ENCODE results near the gene PRF1. TPM values are rescaled to one million over a fixed set of nuclear protein-coding genes. Genes with fewer than 3 reads are reported as not detected.

The PRF1 gene
- 1 to 10 TPM; 1.4 to 3.5 (median 2.9) TPM for total RNA-seq

DNA sequence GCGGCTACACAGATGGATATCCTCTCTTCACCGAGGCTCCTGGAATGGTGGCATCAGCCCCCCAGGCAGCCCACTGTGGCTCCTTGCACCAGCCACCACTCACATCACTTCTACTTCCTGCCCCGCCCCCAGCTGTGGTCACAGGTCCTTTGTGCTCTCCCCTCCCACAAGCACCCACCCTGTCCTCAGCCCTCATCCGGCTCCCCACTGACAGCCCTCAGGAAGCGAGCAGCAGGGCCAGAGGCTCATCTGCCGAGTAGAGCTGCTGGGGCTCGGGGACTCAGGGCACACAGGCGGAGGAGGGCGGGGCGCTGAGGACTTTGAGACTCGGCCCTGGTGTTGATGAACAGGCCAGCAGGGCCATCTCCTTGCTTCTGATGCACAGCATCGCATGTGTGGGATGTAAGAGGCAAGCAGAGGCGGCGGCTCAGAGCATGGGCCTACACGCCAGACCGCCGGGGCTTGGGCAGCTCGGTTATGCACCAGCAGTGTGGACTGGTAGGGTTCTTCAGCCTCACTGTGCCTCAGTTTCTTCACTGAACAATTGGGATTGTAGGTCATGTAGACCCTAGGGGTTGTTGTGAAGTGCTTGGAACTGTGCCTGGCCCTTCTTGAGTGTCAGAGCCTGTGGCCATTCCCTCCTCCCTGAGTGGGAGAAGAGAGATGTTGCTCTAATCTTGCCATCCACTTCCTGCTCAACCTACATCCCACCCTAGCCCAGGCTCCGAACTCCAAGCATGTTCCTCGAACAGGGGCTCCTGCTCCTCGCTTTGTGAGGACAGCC, at the start of gene PRF1:
Gene PRF1, minus strand, starts transcription at position 77 of the 784 bp plus-strand sequence. CDS start 1,839 bp downstream, outside the sequence.
- intact Hi-C loops (cut with DNase I), result no loop called here
- H3K36me3 ChIP-seq, result no peaks in the 10 kb centered on the region
- peak in 1 of 2 donors; percentile 38 for DNase-seq
- WGBS, 2 donors, result 93 to 94% methylated on average over 16 to 21 of the region's 21 CpGs
- TF ChIP-seq POLR2A (IDR thresholded peaks at IDR 0.05), result no peak
- TF ChIP-seq, protein P1, sequence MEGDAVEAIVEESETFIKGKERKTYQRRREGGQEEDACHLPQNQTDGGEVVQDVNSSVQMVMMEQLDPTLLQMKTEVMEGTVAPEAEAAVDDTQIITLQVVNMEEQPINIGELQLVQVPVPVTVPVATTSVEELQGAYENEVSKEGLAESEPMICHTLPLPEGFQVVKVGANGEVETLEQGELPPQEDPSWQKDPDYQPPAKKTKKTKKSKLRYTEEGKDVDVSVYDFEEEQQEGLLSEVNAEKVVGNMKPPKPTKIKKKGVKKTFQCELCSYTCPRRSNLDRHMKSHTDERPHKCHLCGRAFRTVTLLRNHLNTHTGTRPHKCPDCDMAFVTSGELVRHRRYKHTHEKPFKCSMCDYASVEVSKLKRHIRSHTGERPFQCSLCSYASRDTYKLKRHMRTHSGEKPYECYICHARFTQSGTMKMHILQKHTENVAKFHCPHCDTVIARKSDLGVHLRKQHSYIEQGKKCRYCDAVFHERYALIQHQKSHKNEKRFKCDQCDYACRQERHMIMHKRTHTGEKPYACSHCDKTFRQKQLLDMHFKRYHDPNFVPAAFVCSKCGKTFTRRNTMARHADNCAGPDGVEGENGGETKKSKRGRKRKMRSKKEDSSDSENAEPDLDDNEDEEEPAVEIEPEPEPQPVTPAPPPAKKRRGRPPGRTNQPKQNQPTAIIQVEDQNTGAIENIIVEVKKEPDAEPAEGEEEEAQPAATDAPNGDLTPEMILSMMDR (IDR thresholded peaks at IDR 0.05), result no peak
- no peak within 1 kb of the TSS for H3K4me3 ChIP-seq (replicated peaks in 1 of 3)
- no peaks in the 10 kb centered on the region for H3K4me1 ChIP-seq
- H3K9me3 ChIP-seq, result no peaks in the 10 kb centered on the region
- H3K27ac ChIP-seq, result no peak within 1 kb of the TSS
- no peaks in the 10 kb centered on the region for H3K27me3 ChIP-seq

DNA sequence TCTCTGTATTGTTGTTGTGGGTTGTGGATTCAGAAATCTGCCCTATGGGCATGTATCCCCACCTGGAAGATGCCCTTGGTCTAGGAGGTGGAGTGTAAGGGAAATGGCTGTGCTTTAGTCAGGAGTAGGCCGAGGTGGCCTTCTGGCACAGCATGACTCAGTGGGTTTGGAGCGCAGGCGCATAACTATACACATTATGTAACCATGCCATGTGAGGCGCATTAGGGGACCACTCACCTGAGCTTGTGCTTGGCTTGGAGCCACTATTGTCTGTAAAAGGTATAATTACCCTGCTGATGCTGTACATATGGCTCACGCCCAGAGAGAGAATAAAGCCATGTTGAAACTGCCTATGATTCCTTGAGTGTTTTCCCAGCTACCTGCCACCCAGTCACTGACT, 49.1 kb upstream of the PRF1 start:
- DNase-seq, result no peak
- Histone ChIP-seq H3K9me3 (no peaks in the 10 kb centered on the region), H3K4me3 (replicated peaks in 1 of 3) (no peak overlapping the region), H3K27ac (no peak overlapping the region), H3K27me3 (no peaks in the 10 kb centered on the region), H3K36me3 (no peaks in the 10 kb centered on the region), H3K4me1 (no peaks in the 10 kb centered on the region)
- intact Hi-C loops (cut with DNase I), result no loop called here
- TF ChIP-seq, protein P1 (IDR thresholded peaks at IDR 0.05), result no peak
- TF ChIP-seq POLR2A (IDR thresholded peaks at IDR 0.05), result no peak
- 95 to 100% methylated on average over 5 of the region's 5 CpGs for WGBS, 2 donors

DNA sequence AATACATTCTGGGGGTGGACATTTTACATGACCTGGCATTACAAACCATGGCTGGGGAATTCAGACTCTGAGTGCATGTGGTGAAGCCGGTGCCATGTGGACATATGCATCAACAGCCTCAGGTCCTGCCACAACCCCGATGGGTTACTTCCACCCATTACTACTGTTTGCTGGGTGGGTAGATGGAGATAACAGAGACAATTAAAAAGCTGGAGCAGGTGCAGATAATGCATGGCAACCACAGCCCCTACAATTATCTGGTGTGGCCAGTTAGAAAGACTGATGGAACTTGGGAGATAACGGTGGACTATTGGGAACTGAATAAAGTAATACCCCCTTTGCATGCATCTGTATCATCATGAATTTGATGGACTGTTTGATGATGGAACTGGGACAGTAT, 48.2 kb upstream of the PRF1 start:
- DNase-seq, result no peak
- TF ChIP-seq POLR2A (IDR thresholded peaks at IDR 0.05), result no peak
- Histone ChIP-seq H3K4me1 (no peaks in the 10 kb centered on the region), H3K9me3 (no peaks in the 10 kb centered on the region), H3K36me3 (no peaks in the 10 kb centered on the region), H3K4me3 (replicated peaks in 1 of 3) (no peak overlapping the region), H3K27ac (no peak overlapping the region), H3K27me3 (no peaks in the 10 kb centered on the region)
- 90 to 93% methylated on average over 3 of the region's 3 CpGs for WGBS, 2 donors
- intact Hi-C loops (cut with DNase I), result no loop called here

DNA sequence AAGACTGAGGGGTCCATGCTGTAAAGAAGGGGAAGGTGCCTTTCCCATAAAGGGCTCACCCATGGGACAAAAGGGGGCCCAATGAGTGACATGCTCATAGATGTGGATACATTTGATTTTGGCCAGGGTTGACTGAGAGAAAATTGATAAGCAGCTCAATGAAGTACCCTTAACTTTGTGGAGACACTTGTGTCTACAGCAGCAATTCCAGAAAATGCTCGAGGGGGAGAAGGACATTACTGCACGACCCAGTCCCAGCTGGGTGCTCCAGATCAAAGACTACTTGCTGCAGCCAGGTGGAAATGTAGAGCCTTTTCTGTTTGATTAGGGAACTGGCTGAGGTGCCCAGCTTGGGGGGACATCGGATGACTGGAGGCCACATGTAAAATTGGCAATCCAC, 47.6 kb upstream of the PRF1 start:
- Histone ChIP-seq H3K36me3 (no peaks in the 10 kb centered on the region), H3K27me3 (no peaks in the 10 kb centered on the region), H3K4me3 (replicated peaks in 1 of 3) (no peak overlapping the region), H3K9me3 (no peaks in the 10 kb centered on the region), H3K4me1 (no peaks in the 10 kb centered on the region), H3K27ac (no peak overlapping the region)
- TF ChIP-seq POLR2A (IDR thresholded peaks at IDR 0.05), result no peak
- TF ChIP-seq, protein P1 (IDR thresholded peaks at IDR 0.05), result no peak
- intact Hi-C loops (cut with DNase I), result no loop called here
- no peak for DNase-seq
- WGBS, 2 donors, result 32 to 58% methylated on average over 3 of the region's 3 CpGs

DNA sequence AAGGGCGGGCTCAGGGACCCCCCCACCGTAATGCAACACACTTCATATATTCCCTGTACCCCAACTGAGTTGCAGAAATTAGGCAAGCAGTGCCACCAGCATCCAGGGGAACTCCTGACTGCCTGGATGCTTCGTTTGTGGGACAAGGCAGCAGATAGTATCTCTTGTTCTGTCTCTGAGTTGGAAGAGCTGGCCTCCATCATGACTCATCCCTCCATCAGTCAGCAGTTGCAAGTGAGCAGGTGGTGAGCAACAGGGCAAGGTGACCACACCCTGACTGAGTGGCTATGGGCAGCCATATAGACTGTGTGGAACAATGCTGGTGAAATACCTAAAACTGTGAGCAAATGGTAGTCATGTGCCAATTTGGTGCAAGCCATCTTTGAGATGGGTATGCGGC, 47.0 kb upstream of the PRF1 start:
- Histone ChIP-seq H3K27ac (no peak overlapping the region), H3K36me3 (no peaks in the 10 kb centered on the region), H3K27me3 (no peaks in the 10 kb centered on the region), H3K4me3 (replicated peaks in 1 of 3) (no peak overlapping the region), H3K9me3 (no peaks in the 10 kb centered on the region), H3K4me1 (no peaks in the 10 kb centered on the region)
- intact Hi-C loops (cut with DNase I), result no loop called here
- TF ChIP-seq, protein P1 (IDR thresholded peaks at IDR 0.05), result no peak
- no peak for TF ChIP-seq POLR2A (IDR thresholded peaks at IDR 0.05)
- 71 to 95% methylated on average over 2 to 3 of the region's 4 CpGs for WGBS, 2 donors
- DNase-seq, result no peak

All from thyroid gland (tissue), 4 donors.